Measurements from ENCODE around the gene CD33.

DNA sequence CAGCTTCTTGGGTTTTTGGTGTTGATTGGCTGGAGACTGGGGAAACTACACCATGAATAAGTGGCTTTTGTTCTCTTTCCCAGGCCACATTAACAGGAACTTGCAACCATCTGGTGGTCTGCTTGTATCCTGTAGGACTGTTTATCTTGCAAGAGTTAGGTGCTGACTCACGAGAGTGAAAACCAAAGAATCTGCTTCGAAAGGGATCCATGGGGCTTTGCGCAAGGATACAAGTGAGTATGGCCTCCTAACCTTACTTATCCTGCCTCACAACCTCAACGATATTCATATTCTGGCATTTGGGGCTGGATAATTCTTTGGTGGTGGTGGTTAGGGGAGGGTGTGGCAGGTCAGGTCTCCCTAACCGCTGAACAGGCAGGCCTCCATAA, 21.3 kb downstream of the CD33 start:
- TF ChIP-seq, protein P1, sequence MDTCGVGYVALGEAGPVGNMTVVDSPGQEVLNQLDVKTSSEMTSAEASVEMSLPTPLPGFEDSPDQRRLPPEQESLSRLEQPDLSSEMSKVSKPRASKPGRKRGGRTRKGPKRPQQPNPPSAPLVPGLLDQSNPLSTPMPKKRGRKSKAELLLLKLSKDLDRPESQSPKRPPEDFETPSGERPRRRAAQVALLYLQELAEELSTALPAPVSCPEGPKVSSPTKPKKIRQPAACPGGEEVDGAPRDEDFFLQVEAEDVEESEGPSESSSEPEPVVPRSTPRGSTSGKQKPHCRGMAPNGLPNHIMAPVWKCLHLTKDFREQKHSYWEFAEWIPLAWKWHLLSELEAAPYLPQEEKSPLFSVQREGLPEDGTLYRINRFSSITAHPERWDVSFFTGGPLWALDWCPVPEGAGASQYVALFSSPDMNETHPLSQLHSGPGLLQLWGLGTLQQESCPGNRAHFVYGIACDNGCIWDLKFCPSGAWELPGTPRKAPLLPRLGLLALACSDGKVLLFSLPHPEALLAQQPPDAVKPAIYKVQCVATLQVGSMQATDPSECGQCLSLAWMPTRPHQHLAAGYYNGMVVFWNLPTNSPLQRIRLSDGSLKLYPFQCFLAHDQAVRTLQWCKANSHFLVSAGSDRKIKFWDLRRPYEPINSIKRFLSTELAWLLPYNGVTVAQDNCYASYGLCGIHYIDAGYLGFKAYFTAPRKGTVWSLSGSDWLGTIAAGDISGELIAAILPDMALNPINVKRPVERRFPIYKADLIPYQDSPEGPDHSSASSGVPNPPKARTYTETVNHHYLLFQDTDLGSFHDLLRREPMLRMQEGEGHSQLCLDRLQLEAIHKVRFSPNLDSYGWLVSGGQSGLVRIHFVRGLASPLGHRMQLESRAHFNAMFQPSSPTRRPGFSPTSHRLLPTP (IDR thresholded peaks at IDR 0.05; ENCODE audit: borderline replicate concordance, extremely low read depth, insufficient read length): no peak
- no peak for TF ChIP-seq SPI1 (IDR thresholded peaks at IDR 0.05; ENCODE audit: borderline replicate concordance, low read depth, low read length)
- TF ChIP-seq DPF2 (IDR thresholded peaks at IDR 0.05): peak; percentile 76; the same call in 1 of the 2 replicates
- TF ChIP-seq REST (IDR thresholded peaks at IDR 0.05; ENCODE audit: borderline replicate concordance): no peak
- no peak for TF ChIP-seq REST (CRISPR knock-in tag; IDR thresholded peaks at IDR 0.05; ENCODE audit: low read depth)
- TF ChIP-seq, protein P2, sequence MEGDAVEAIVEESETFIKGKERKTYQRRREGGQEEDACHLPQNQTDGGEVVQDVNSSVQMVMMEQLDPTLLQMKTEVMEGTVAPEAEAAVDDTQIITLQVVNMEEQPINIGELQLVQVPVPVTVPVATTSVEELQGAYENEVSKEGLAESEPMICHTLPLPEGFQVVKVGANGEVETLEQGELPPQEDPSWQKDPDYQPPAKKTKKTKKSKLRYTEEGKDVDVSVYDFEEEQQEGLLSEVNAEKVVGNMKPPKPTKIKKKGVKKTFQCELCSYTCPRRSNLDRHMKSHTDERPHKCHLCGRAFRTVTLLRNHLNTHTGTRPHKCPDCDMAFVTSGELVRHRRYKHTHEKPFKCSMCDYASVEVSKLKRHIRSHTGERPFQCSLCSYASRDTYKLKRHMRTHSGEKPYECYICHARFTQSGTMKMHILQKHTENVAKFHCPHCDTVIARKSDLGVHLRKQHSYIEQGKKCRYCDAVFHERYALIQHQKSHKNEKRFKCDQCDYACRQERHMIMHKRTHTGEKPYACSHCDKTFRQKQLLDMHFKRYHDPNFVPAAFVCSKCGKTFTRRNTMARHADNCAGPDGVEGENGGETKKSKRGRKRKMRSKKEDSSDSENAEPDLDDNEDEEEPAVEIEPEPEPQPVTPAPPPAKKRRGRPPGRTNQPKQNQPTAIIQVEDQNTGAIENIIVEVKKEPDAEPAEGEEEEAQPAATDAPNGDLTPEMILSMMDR (IDR thresholded peaks at IDR 0.05 in 2 of 3, conservative IDR thresholded peaks at IDR 0.05 in 1 of 3; ENCODE audit: insufficient read depth in 2 of 3, low read depth in 1 of 3, low read length in 3 of 3): peak in 1 of 3 experiments; percentile 9; a peak in 1 of 6 replicates
- no peak for TF ChIP-seq SRF (CRISPR knock-in tag; IDR thresholded peaks at IDR 0.05)
- no peak for TF ChIP-seq EZH2 (IDR thresholded peaks at IDR 0.05; ENCODE audit: borderline replicate concordance, low read depth, low read length)
- no peak for TF ChIP-seq ZNF212 (CRISPR knock-in tag; IDR thresholded peaks at IDR 0.05)
- no peak for TF ChIP-seq POLR2AphosphoS5 (IDR thresholded peaks at IDR 0.05; ENCODE audit: control insufficient read depth, insufficient read depth, low read depth, low read length)
- TF ChIP-seq EP300 (IDR thresholded peaks at IDR 0.05; ENCODE audit: low read length): peak; percentile 29; the same call in 1 of the 2 replicates
- no peak for TF ChIP-seq CEBPG (CRISPR knock-in tag; IDR thresholded peaks at IDR 0.05)
- TF ChIP-seq CEBPG (tag; conservative IDR thresholded peaks at IDR 0.05 in 1 of 2, IDR thresholded peaks at IDR 0.05 in 1 of 2): peak in 1 of 2 experiments; percentile 35; a peak in 1 of 4 replicates
- no peak for TF ChIP-seq TBL1XR1 (IDR thresholded peaks at IDR 0.05; ENCODE audit: low read length in 2 of 2)
- no peak for TF ChIP-seq POLR2G (IDR thresholded peaks at IDR 0.05; ENCODE audit: low read depth, low read length)
- TF ChIP-seq FOXM1 (IDR thresholded peaks at IDR 0.05; ENCODE audit: low read depth): no peak
- no peak for TF ChIP-seq FOXM1 (CRISPR knock-in tag; IDR thresholded peaks at IDR 0.05; ENCODE audit: low read depth)
